ENCODE results near the gene SNX8.

The SNX8 gene

GRCh38 chr7:2312267-2312929 is 1.8 kb downstream of the SNX8 start:
- H3K27me3 ChIP-seq (ENCODE audit: control insufficient read depth, low read length) = no peaks in the 10 kb centered on the region
- H3K9me3 ChIP-seq (ENCODE audit: control insufficient read depth, insufficient read depth, low read length) = peaks cover 7% of the 10 kb centered on the region; the same call in 1 of the 2 replicates
- peaks cover 12% of the 10 kb centered on the region for H3K36me3 ChIP-seq (ENCODE audit: control insufficient read depth, low read length)
- TF ChIP-seq EZH2phosphoT487 (IDR thresholded peaks at IDR 0.05; ENCODE audit: borderline replicate concordance, low read length) (no peak), CTCF (IDR thresholded peaks at IDR 0.05; ENCODE audit: low read depth, low read length, poor library complexity, severe bottlenecking) (no peak)
- no peaks in the 10 kb centered on the region for H3K9me2 ChIP-seq (replicated peaks; ENCODE audit: control insufficient read depth, low read length)
- peaks cover 63% of the 10 kb centered on the region for H3K4me1 ChIP-seq (ENCODE audit: control insufficient read depth, low read length)
- H3K4me3 ChIP-seq (ENCODE audit: low read length) = peak overlapping the region; percentile 82
- no peaks in the 10 kb centered on the region for H4K20me1 ChIP-seq (ENCODE audit: control insufficient read depth, insufficient read depth, low read depth, low read length)
- H3K79me2 ChIP-seq (ENCODE audit: control insufficient read depth, low read length) = peaks cover 62% of the 10 kb centered on the region
- H3F3A ChIP-seq (ENCODE audit: control insufficient read depth, insufficient read depth) = peaks cover 44% of the 10 kb centered on the region
- H3K4me2 ChIP-seq (ENCODE audit: low read length) = peak overlapping the region; percentile 68
- peak overlapping the region; percentile 51 for H3K27ac ChIP-seq (ENCODE audit: low read depth, low read length)

DNA sequence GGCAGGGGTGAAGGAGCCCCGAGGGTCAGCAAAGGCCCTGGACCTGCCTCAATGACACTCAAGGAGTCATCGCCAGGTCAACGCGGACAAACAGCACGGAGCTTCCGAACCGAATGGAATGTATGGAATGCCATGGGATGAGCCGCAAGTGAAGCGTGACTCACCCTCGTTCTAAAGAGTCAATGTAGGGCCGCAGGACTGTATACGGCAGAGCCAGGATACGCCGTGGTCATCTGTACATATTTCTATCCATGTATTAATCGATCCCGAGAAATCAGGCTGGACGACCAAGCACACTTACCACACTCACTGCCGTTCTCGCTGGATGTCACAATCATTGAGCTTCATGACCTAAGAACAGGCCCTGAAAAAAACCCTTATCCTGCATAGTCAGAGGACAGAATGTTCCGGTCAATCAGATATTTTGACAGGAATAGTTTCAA is 4.3 kb downstream of the SNX8 start:
- Histone ChIP-seq H3K36me3 (ENCODE audit: control insufficient read depth, low read length) (peaks cover 12% of the 10 kb centered on the region), H3K9me3 (ENCODE audit: control insufficient read depth, insufficient read depth, low read length) (no peaks in the 10 kb centered on the region), H4K20me1 (ENCODE audit: control insufficient read depth, insufficient read depth, low read depth, low read length) (no peaks in the 10 kb centered on the region), H3K79me2 (ENCODE audit: control insufficient read depth, low read length) (peaks cover 86% of the 10 kb centered on the region), H3F3A (ENCODE audit: control insufficient read depth, insufficient read depth) (peaks cover 34% of the 10 kb centered on the region), H3K27me3 (ENCODE audit: control insufficient read depth, low read length) (no peaks in the 10 kb centered on the region), H3K27ac (ENCODE audit: low read depth, low read length) (peak overlapping the region; percentile 51), H3K4me3 (ENCODE audit: low read length) (peak overlapping the region; percentile 53), H3K4me1 (ENCODE audit: control insufficient read depth, low read length) (peaks cover 80% of the 10 kb centered on the region), H3K9me2 (replicated peaks; ENCODE audit: control insufficient read depth, low read length) (no peaks in the 10 kb centered on the region), H3K4me2 (ENCODE audit: low read length) (peak overlapping the region; percentile 68)
- no peak for TF ChIP-seq CTCF (IDR thresholded peaks at IDR 0.05; ENCODE audit: low read depth, low read length, poor library complexity, severe bottlenecking)
- no peak for TF ChIP-seq EZH2phosphoT487 (IDR thresholded peaks at IDR 0.05; ENCODE audit: borderline replicate concordance, low read length)

- TF ChIP-seq CTCF (IDR thresholded peaks at IDR 0.05; ENCODE audit: low read depth, low read length, poor library complexity, severe bottlenecking) = no peak
- no peak for TF ChIP-seq EZH2phosphoT487 (IDR thresholded peaks at IDR 0.05; ENCODE audit: borderline replicate concordance, low read length)
- H3F3A ChIP-seq (ENCODE audit: control insufficient read depth, insufficient read depth) = peaks cover 31% of the 10 kb centered on the region
- peak overlapping the region; percentile 75 for H3K27ac ChIP-seq (ENCODE audit: low read depth, low read length)
- peaks cover 69% of the 10 kb centered on the region for H3K4me1 ChIP-seq (ENCODE audit: control insufficient read depth, low read length)
- H3K36me3 ChIP-seq (ENCODE audit: control insufficient read depth, low read length) = peaks cover 12% of the 10 kb centered on the region
- H3K9me3 ChIP-seq (ENCODE audit: control insufficient read depth, insufficient read depth, low read length) = no peaks in the 10 kb centered on the region
- H3K4me2 ChIP-seq (ENCODE audit: low read length) = peak overlapping the region; percentile 94
- H3K9me2 ChIP-seq (replicated peaks; ENCODE audit: control insufficient read depth, low read length) = no peaks in the 10 kb centered on the region
- peak overlapping the region; percentile 82 for H3K4me3 ChIP-seq (ENCODE audit: low read length)
- peaks cover 79% of the 10 kb centered on the region for H3K79me2 ChIP-seq (ENCODE audit: control insufficient read depth, low read length)
- H4K20me1 ChIP-seq (ENCODE audit: control insufficient read depth, insufficient read depth, low read depth, low read length) = no peaks in the 10 kb centered on the region
- no peaks in the 10 kb centered on the region for H3K27me3 ChIP-seq (ENCODE audit: control insufficient read depth, low read length)
These were observed 6.5 kb downstream of the SNX8 start for GRCh38 chr7:2307690-2308107.
